ENCODE data around the gene GDPD4.

The GDPD4 gene

GRCh38 chr11:77171885-77172665 is 129.4 kb downstream of the GDPD4 start:
- no peak for DNase-seq

DNA sequence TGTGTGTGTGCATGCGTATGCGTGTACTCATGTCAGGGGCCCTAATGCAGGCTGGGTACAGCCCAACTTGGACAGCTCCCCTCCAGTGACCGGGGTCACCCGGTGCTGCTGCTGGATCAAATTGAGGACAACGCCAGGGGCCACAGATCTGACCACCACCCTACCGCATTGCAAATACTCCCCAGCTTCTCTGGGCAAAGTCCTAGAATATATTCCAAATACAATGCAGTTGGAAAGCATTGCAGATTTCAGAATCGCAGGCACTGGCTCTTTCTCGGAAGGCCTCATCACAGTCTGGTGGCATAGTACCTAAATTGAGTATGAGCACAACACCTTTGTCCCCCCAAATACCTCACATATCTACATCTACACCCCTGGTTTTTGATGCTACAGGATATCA is 130.2 kb downstream of the GDPD4 start:
- DNase-seq, result no peak

DNA sequence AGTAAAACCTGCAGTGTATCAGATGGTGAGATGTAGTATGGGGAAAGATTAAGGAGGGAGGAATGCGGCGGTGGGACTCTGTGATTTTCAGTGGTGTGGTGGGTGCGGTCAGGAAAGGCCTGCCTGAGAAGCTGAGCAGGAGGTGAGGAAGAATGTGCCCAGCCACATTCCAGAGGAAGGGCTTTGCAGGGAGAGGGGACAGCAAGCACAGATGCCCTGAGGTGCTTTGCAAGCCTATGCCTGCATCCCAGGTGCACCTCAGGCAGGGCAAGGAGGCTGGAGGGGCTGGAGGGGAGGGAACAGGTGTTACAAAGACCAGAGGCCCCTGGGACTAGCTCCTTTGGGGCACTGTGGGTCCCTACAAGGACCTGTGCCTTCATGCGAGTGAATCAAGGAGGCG is 131.4 kb downstream of the GDPD4 start:
- no peak for DNase-seq

DNA sequence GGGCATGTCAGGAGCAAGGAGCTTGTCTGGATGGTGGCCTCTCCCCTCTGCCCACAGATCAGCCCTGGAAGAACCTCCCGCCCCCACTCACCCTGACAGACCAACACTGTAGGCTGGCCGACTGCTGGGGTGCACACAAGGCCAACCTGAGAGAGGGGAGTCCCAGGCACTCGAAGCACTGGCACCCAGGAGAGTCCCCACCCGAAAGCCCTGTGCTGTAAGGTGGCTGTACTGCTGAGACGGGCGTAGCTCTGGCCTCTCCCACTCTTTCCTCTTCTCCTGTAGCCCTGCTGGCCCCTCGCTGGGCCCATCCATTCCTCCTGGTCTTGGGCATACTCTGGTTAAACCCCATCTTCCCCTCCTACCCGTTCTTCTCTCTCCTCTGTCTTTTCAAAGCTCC is 133.7 kb downstream of the GDPD4 start:
- DNase-seq, result no peak

- DNase-seq, result no peak
Measured at GRCh38 chr11:77167111-77167626, 134.3 kb downstream of the GDPD4 start.

All from activated effector memory CD4-positive, alpha-beta T cell treated with Interleukin-2 at 50 U/mL for 16 hours (primary cell).